Lower leg skin (tissue), 3 donors: Measurements from ENCODE around the gene BPIFB2.

Experiments used
- CTCF ChIP-seq, 3 donors: fragments of 450-650 bp; IDR thresholded peaks; one replicate each; pipeline ENCODE4 v1.5.1; 2016; ENCODE audit warnings: antibody characterized with exemption in 3 of 3, mild to moderate bottlenecking in 3 of 3, moderate library complexity in 2 of 3
- POLR2A ChIP-seq, 2 donors: fragments of 450-650 bp; IDR thresholded peaks; one replicate each; pipeline ENCODE4 v1.6.1; 2016 to 2017; ENCODE audit warnings: antibody characterized with exemption in 2 of 2, mild to moderate bottlenecking in 1 of 2, moderate library complexity in 1 of 2

- TF ChIP-seq CTCF (IDR thresholded peaks at IDR 0.05) (no peak), POLR2A (IDR thresholded peaks at IDR 0.05) (no peak)
These were observed 42.4 kb upstream of the BPIFB2 start for GRCh38 chr20:32965115-32965514.
